Mesendoderm (in vitro differentiated cells): ENCODE results near the gene PLA2G4E.

ENCODE experiments used
- DNase-seq: peaks from one replicate; pipeline ENCODE4 v3.0.0; 2013
- H2AK5ac ChIP-seq: 2 replicates; pipeline ENCODE4 v1.6.1; 2013; ENCODE audit warnings: low read length, inconsistent platforms
- H2BK120ac ChIP-seq: 2 replicates; pipeline ENCODE4 v1.6.1; 2013; ENCODE audit warnings: low read depth, mild to moderate bottlenecking, low read length, moderate library complexity, mixed read lengths
- H2BK15ac ChIP-seq: replicated peaks from 2 replicates; pipeline ENCODE4 v1.6.1; 2013; ENCODE audit warnings: low read depth, mild to moderate bottlenecking, moderate library complexity
- H2BK5ac ChIP-seq: 2 replicates; pipeline ENCODE4 v1.6.1; 2013; ENCODE audit warnings: low read length, inconsistent platforms
- H3K18ac ChIP-seq: 2 replicates; pipeline ENCODE4 v1.6.1; 2013; ENCODE audit warnings: mild to moderate bottlenecking, low read length, mixed read lengths
- H3K23ac ChIP-seq: one replicate; pipeline ENCODE4 v1.6.1; 2013; ENCODE audit warnings: low read length
- H3K27ac ChIP-seq: 2 replicates; pipeline ENCODE4 v1.5.1; 2013; ENCODE audit warnings: low read depth, mild to moderate bottlenecking, inconsistent platforms, low read length, moderate library complexity
- H3K27me3 ChIP-seq: 2 replicates; pipeline ENCODE4 v1.6.1; 2013; ENCODE audit warnings: low read length, control low read depth, mild to moderate bottlenecking, inconsistent platforms; ENCODE audit not compliant: insufficient read depth, poor library complexity
- H3K36me3 ChIP-seq: 2 replicates; pipeline ENCODE4 v1.6.1; 2013; ENCODE audit warnings: low read length, inconsistent platforms; ENCODE audit not compliant: control insufficient read depth, insufficient read depth
- H3K4ac ChIP-seq: one replicate; pipeline ENCODE4 v1.6.1; 2013; ENCODE audit warnings: low read depth, mild to moderate bottlenecking, low read length, moderate library complexity
- H3K4me1 ChIP-seq: 2 replicates; pipeline ENCODE4 v1.6.1; 2013; ENCODE audit warnings: low read depth, low read length, inconsistent platforms; ENCODE audit not compliant: control insufficient read depth
- H3K4me2 ChIP-seq: 2 replicates; pipeline ENCODE4 v1.6.1; 2013; ENCODE audit warnings: low read length
- H3K4me3 ChIP-seq: 2 replicates; pipeline ENCODE4 v1.5.1; 2013; ENCODE audit warnings: mild to moderate bottlenecking, low read length
- H3K56ac ChIP-seq: one replicate; pipeline ENCODE4 v1.6.1; 2013; ENCODE audit warnings: low read length
- H3K79me1 ChIP-seq: 2 replicates; pipeline ENCODE4 v1.6.1; 2013; ENCODE audit warnings: low read length, inconsistent platforms
- H3K79me2 ChIP-seq: 2 replicates; pipeline ENCODE4 v1.6.1; 2013; ENCODE audit warnings: mild to moderate bottlenecking, low read length; ENCODE audit not compliant: control insufficient read depth, insufficient read depth
- H3K9ac ChIP-seq: 2 replicates; pipeline ENCODE4 v1.6.1; 2013; ENCODE audit warnings: low read length, inconsistent platforms
- H4K5ac ChIP-seq: one replicate; pipeline ENCODE4 v1.6.1; 2013; ENCODE audit warnings: low read length
- H4K8ac ChIP-seq: one replicate; pipeline ENCODE4 v1.6.1; 2013; ENCODE audit warnings: low read depth, mild to moderate bottlenecking, control low read depth, low read length, moderate library complexity
- WGBS: extraction: QIAGEN DNeasy Blood & Tissue Kit; methylation state at CpG from one replicate; pipeline ENCODE4 v1.1.7; 2013; ENCODE audit warnings: low lambda C conversion rate, missing lambda C conversion rate; ENCODE audit not compliant: insufficient coverage; ENCODE audit errors: extremely low coverage; 5-methylcytosine and 5-hydroxymethylcytosine counted together

PLA2G4E gene

DNA sequence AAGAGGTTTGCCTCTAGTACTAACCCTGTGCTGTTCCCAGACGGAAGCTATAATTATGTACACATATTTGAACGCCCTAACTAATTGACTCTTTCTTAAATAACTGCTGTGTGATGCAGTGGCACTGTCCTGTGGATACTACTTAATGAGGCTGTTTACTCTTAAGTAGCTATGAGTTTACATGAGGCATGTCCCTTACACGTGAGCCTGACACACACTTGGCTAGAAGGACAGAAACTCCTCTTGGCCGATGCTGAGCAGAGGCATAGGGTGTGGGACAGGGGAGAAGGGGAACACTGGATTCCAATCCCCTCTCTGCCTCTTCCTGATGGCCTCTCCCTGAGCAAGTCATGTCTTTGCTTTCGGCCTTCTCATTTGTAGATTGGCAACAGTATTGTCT is 70.4 kb downstream of the PLA2G4E start:
- no CpG with 5 or more reads among the region's 5 CpGs for WGBS
- Histone ChIP-seq H3K4me3 (no peak overlapping the region), H3K4ac (no peak overlapping the region), H4K8ac (no peak overlapping the region), H3K23ac (no peak overlapping the region), H3K27ac (no peak overlapping the region), H2BK5ac (no peak overlapping the region), H3K56ac (no peak overlapping the region), H4K5ac (no peak overlapping the region), H3K4me2 (no peak overlapping the region), H2BK120ac (no peak overlapping the region), H3K18ac (no peak overlapping the region), H3K79me2 (peaks cover 5% of the 10 kb centered on the region), H3K9ac (no peak overlapping the region), H3K79me1 (peaks cover 13% of the 10 kb centered on the region), H2BK15ac (no peak overlapping the region), H2AK5ac (no peak overlapping the region), H3K27me3 (no peaks in the 10 kb centered on the region), H3K4me1 (peaks cover 2% of the 10 kb centered on the region), H3K36me3 (peaks cover 7% of the 10 kb centered on the region)
- no peak for DNase-seq

GRCh38 chr15:41950127-41950483 is 70.7 kb downstream of the PLA2G4E start:
- no peak overlapping the region for H3K56ac ChIP-seq
- no peak overlapping the region for H3K27ac ChIP-seq
- no peak overlapping the region for H3K18ac ChIP-seq
- no peaks in the 10 kb centered on the region for H3K27me3 ChIP-seq
- H3K23ac ChIP-seq: no peak overlapping the region
- H2BK15ac ChIP-seq: no peak overlapping the region
- H3K4ac ChIP-seq: no peak overlapping the region
- H3K4me1 ChIP-seq: peaks cover 2% of the 10 kb centered on the region
- no peak overlapping the region for H4K5ac ChIP-seq
- H3K36me3 ChIP-seq: peaks cover 7% of the 10 kb centered on the region
- peaks cover 10% of the 10 kb centered on the region for H3K79me1 ChIP-seq
- DNase-seq: peak; percentile 72
- no peak overlapping the region for H2BK5ac ChIP-seq
- no peak overlapping the region for H3K4me2 ChIP-seq
- no peak overlapping the region for H2AK5ac ChIP-seq
- H3K4me3 ChIP-seq: no peak overlapping the region
- WGBS: no CpG with 5 or more reads among the region's 4 CpGs
- no peak overlapping the region for H4K8ac ChIP-seq
- H2BK120ac ChIP-seq: no peak overlapping the region
- no peak overlapping the region for H3K9ac ChIP-seq
- peaks cover 2% of the 10 kb centered on the region for H3K79me2 ChIP-seq

GRCh38 chr15:41949401-41950126 is 71.3 kb downstream of the PLA2G4E start:
- Histone ChIP-seq H2BK120ac (no peak overlapping the region), H3K4ac (no peak overlapping the region), H3K4me1 (peaks cover 2% of the 10 kb centered on the region), H3K18ac (no peak overlapping the region), H3K9ac (no peak overlapping the region), H3K79me2 (peaks cover 1% of the 10 kb centered on the region), H2AK5ac (no peak overlapping the region), H3K4me2 (no peak overlapping the region), H2BK5ac (no peak overlapping the region), H3K56ac (no peak overlapping the region), H3K23ac (no peak overlapping the region), H4K8ac (no peak overlapping the region), H3K36me3 (peaks cover 7% of the 10 kb centered on the region), H3K4me3 (no peak overlapping the region), H4K5ac (no peak overlapping the region), H3K27ac (no peak overlapping the region), H3K27me3 (no peaks in the 10 kb centered on the region), H3K79me1 (peaks cover 9% of the 10 kb centered on the region), H2BK15ac (no peak overlapping the region)
- no CpG with 5 or more reads among the region's 5 CpGs for WGBS
- DNase-seq: peak; percentile 85

DNA sequence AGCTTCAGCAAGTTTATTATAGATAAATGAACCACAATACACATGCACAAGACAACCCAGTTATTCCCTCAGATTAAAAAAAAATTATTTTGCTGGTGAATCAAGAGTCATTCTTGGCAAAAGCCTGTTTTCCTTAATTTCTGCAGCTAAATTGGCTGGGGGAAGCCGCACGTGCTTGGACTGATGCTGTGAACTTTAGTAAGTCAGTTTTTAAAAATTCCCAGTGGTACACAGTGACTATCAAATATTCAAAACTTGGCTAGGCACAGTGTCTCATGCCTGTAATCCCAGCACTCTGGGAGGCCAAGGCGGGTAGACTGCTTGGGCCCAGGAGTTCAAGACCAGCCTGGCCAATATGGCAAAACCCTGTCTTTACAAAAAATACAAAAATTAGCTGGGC is 72.4 kb downstream of the PLA2G4E start:
- H3K9ac ChIP-seq: no peak overlapping the region
- H3K36me3 ChIP-seq: peaks cover 5% of the 10 kb centered on the region
- no CpG with 5 or more reads among the region's 3 CpGs for WGBS
- H3K18ac ChIP-seq: no peak overlapping the region
- H4K5ac ChIP-seq: no peak overlapping the region
- H2BK120ac ChIP-seq: no peak overlapping the region
- H3K4me3 ChIP-seq: no peak overlapping the region
- H4K8ac ChIP-seq: no peak overlapping the region
- DNase-seq: no peak
- no peak overlapping the region for H2AK5ac ChIP-seq
- no peak overlapping the region for H3K4ac ChIP-seq
- H3K4me2 ChIP-seq: no peak overlapping the region
- no peak overlapping the region for H3K23ac ChIP-seq
- H3K79me1 ChIP-seq: peaks cover 4% of the 10 kb centered on the region
- H3K27ac ChIP-seq: no peak overlapping the region
- no peak overlapping the region for H3K56ac ChIP-seq
- peaks cover 2% of the 10 kb centered on the region for H3K4me1 ChIP-seq
- H3K27me3 ChIP-seq: no peaks in the 10 kb centered on the region
- peaks cover 1% of the 10 kb centered on the region for H3K79me2 ChIP-seq
- no peak overlapping the region for H2BK15ac ChIP-seq
- no peak overlapping the region for H2BK5ac ChIP-seq

- Histone ChIP-seq H3K79me1 (peaks cover 4% of the 10 kb centered on the region), H3K9ac (no peak overlapping the region), H3K4me1 (peaks cover 2% of the 10 kb centered on the region), H2BK120ac (no peak overlapping the region), H3K79me2 (peaks cover 1% of the 10 kb centered on the region), H3K27me3 (no peaks in the 10 kb centered on the region), H3K4ac (no peak overlapping the region), H3K4me3 (no peak overlapping the region), H2AK5ac (no peak overlapping the region), H3K18ac (no peak overlapping the region), H2BK5ac (no peak overlapping the region), H4K5ac (no peak overlapping the region), H3K23ac (no peak overlapping the region), H2BK15ac (no peak overlapping the region), H3K56ac (peak overlapping the region; percentile 17), H3K4me2 (no peak overlapping the region), H3K36me3 (no peaks in the 10 kb centered on the region), H4K8ac (no peak overlapping the region), H3K27ac (no peak overlapping the region)
- no CpG with 5 or more reads among the region's 2 CpGs for WGBS
- no peak for DNase-seq
Measured at GRCh38 chr15:41946970-41947369, 73.9 kb downstream of the PLA2G4E start.

DNA sequence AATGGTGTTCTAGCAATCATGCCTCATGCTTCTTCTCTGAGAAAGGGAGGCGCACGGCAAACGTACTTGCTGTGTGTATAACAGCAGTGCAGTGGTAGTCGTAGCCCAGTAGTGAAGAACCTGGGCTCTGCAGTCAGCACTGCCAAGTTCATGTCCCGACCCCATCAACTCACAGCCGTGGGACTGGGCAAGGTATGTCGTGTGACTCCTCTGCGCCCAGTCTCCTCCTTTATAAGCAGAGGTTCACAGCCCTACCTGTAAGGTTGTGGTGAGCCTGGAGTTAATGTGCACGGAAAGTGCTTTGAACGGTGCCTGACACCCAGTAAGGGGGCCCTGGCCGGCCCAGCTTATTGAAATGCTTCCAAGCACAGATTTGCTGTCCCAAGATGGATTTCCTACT is 75.1 kb downstream of the PLA2G4E start:
- Histone ChIP-seq H4K8ac (no peak overlapping the region), H3K56ac (no peak overlapping the region), H3K4me2 (no peak overlapping the region), H2BK120ac (no peak overlapping the region), H3K9ac (no peak overlapping the region), H3K4ac (no peak overlapping the region), H2AK5ac (no peak overlapping the region), H3K79me1 (peaks cover 4% of the 10 kb centered on the region), H3K4me1 (peaks cover 2% of the 10 kb centered on the region), H3K36me3 (no peaks in the 10 kb centered on the region), H2BK15ac (no peak overlapping the region), H3K4me3 (no peak overlapping the region), H4K5ac (no peak overlapping the region), H3K23ac (no peak overlapping the region), H3K79me2 (peaks cover 1% of the 10 kb centered on the region), H3K27me3 (no peaks in the 10 kb centered on the region), H3K18ac (no peak overlapping the region), H3K27ac (no peak overlapping the region), H2BK5ac (no peak overlapping the region)
- WGBS: no CpG with 5 or more reads among the region's 11 CpGs
- DNase-seq: no peak
